EH (cell line): ENCODE results near the gene ADAM15.

Experiments
- DNase-seq: peaks from one replicate; pipeline ENCODE4 v3.0.0-alpha.2; 2015; ENCODE audit warnings: low read depth

The ADAM15 gene

GRCh38 chr1:155030243-155030795 is 20.8 kb upstream of the ADAM15 start:
- no peak for DNase-seq

- no peak for DNase-seq
Observed at GRCh38 chr1:155030899-155031298, 20.2 kb upstream of the ADAM15 start.

- DNase-seq, result no peak
Observed at GRCh38 chr1:155032886-155033285, 18.2 kb upstream of the ADAM15 start.

- DNase-seq, result no peak
Observed at GRCh38 chr1:155033524-155033923, 17.6 kb upstream of the ADAM15 start, which contains the start of the genes DCST1 and DCST2. TSS of gene DCST1 (plus strand) at chr1:155033824. CDS start at chr1:155034037, 213 bp downstream. TSS of gene DCST2 (minus strand) at chr1:155033781. CDS start at chr1:155033701, 80 bp downstream.

DNA sequence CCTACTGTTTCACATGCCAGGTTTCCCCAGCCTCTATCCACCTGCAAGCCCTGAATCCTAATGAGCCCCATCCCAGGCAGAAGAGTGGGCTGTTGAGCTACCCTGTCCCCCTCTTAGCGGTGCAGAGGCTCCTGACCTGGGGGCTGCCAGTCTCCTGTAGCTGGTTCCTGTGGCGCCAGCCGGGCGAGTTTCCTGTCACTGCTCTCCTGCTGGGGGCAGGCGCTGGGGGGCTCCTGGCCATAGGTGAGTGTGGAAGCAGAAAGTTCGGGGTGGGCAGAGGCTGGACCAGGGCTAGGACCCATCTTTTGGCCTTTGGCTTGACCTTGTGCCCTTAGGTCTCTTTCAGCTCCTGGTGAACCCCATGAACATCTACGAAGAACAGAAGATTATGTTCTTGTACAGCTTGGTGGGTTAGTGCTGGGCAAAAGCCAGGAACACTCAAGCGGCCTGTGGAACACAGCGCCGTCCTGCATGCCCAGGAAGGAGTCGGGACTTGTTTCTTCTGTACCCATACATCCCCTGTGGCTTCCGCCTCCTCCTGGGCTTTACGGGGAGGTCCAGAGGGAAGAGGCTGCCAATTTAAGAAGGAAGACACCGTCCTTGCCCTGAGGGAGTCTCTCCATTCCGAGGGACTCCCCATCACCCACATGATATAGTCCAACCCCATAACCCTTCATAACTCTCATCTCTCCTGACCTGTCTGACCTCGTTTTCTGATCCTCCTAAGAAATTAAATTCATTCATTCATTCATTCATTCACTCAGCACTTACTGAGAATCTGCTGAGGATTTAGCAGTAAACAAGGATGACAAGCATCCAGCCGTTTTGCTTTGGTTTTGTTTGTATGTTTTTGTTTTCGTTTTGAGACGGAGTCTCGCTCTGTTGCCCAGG is 16.6 kb upstream of the ADAM15 start:
- no peak for DNase-seq

- no peak for DNase-seq
Observed at GRCh38 chr1:155035936-155036335, 15.2 kb upstream of the ADAM15 start.

GRCh38 chr1:155037043-155037442 is 14.1 kb upstream of the ADAM15 start:
- no peak for DNase-seq

GRCh38 chr1:155037851-155038441 is 13.2 kb upstream of the ADAM15 start:
- no peak for DNase-seq

- peak; percentile 48 for DNase-seq
Observed at GRCh38 chr1:155038602-155039307, 12.4 kb upstream of the ADAM15 start.

DNA sequence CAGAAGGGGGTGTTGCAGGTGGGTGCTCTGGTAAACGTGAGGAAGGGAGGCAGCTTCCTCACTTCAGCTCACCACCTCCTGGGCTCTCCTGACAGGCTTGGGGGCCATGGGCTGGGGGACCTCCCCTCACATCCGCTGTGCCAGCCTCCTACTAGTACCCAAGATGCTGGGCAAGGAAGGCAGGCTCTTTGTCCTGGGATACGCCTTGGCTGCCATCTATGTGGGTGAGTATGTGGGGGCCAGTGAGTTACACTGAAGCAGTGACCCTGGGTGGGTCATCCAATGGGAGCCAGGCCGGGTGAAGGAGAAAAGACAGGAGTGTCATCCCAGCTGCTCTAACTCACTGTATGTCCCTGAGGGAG is 11.8 kb upstream of the ADAM15 start:
- DNase-seq, result no peak

GRCh38 chr1:155040358-155041093 is 10.6 kb upstream of the ADAM15 start:
- DNase-seq, result no peak

GRCh38 chr1:155042789-155043188 is 8.3 kb upstream of the ADAM15 start:
- no peak for DNase-seq

GRCh38 chr1:155043301-155043702 is 7.8 kb upstream of the ADAM15 start:
- DNase-seq, result no peak

GRCh38 chr1:155043793-155044192 is 7.3 kb upstream of the ADAM15 start:
- DNase-seq, result no peak

DNA sequence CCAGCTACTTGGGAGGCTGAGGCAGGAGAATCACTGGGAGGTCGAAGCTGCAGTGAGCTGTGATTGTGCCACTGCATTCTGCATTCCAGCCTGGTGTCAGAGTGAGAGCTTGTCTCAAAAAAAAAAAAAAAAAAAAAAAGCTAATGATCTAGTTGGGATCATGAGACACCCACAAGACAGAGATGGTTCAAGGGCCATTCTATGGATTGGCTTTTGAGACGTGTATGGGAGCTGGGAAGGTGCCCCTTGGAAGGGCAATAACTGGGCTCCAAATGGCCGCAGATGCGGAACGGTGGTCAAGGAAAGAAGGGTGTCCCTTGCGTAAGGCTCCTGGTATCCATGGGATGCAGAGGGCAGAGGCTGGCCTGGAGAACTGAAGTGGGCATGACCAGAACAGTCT is 6.8 kb upstream of the ADAM15 start:
- DNase-seq, result no peak

DNA sequence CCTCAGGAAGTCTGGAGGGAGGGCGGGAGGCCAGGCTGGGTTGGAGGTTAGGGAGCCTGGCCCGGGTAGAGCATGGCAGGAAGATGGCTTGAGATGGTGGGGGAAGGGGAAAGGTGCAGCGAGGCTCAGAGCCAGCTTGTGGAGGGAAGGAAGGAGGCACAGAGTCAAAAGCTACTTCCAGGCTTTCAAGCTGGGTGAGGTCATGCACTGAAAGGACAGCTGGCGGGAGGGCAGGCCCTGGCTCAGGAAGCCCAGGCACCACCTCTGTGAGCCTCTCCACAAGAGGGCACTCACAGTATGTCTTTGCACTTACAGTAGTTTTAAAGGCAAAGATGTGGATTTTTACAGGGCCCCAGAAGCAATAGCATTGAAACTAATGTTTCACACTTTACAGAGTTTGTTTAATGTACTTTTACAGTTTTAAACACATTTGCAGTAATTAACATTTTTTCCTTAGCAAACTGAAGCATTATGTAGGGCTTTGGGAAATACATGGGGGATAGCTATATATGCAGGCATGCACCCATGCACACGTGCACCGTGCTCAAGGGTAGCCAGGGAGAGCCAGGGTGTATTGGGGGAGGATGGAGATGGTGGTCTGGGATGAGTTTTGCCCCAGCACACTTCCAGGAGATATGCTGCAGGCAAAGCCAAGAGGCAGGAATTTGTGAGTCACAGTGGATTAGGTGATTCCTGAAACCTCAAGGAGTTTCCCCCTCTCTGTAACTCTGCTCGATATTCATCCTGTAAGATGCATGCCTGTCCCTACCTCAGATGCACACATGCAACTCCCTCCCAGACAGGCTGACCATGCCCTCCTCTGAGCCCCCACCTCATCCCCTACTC is 6.1 kb upstream of the ADAM15 start:
- DNase-seq, result peak; percentile 84

- DNase-seq, result no peak
Observed at GRCh38 chr1:155048449-155049334, 2.4 kb upstream of the ADAM15 start.

DNA sequence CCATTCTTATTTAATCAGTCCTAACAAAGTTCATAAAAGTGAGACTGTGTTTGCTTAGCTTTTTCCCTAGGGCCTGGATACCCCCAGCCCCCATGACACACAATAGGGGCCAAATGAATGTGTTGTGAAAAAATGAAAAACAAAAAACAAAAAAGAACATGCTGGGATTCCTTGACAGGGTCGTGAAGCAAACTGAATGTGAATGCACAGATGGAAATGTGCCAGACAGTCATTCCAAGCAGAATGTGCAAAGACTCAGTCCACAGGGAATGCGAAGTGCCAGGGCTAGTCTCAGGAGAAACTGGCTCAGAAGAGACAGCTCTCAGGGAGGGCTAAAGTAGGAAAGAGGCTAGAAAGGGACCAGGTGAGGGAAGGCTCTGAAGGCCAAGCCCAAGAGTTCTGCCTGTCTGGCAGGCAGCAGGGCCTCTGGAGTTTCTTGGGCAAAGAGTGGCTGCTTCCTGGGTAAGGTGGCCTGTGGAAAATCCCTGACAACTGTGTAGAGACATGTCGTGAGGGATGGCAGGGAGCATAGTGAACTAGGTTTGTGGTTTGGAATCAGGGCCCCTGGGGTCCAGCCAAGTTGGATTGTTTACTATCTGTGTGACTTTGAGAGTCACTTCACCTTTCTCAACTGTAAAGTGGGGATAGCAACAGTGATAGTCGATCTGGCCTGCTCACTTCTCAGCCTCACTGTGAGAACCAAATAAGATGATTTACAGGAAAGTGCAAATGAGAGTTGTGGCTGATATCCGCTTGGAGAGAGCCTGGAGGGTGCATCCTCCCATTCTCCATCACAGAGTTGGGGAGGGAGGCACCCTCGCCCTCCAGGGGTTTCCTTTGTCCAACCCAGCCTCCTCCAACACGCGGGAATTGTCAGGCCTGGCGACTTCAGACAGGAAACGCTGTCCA is 1.2 kb upstream of the ADAM15 start:
- peak; percentile 77 for DNase-seq

- DNase-seq, result peak; percentile 15
Observed at GRCh38 chr1:155051342-155051776, 243 bp downstream of the ADAM15 start.
